ENCODE results near the gene GNL2.
"Not testable (repeated sequence)": the region's sequence is repeated elsewhere in the genome, so short reads cannot be mapped to it uniquely, and the experiment has no call there.

Gene GNL2

DNA sequence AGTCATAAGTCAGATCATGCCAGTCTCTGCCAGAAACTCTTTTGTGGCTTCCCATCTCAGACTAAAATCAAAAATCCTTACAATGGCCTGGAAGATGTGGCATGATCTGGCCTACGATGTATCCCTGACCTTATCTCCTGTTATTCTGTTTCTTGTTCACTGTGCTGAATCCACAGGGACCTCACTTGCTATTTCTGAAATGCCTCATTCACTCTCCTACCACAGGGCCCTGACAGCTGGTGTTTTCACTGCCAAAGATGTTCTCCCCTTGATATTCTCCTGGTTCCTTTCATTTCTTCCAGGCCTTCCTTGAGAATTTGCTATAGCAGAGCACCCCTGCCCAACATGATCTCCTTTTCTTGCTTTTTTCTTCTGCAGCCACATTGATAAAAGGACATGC lies 37.3 kb downstream of the GNL2 start:
- DNase-seq, result no peak

GRCh38 chr1:37557402-37557801 lies 38.3 kb downstream of the GNL2 start:
- no peak for DNase-seq

- DNase-seq, result no peak
These were observed 39.0 kb downstream of the GNL2 start, which contains the start of gene DNALI1 for GRCh38 chr1:37556712-37557196. DNALI1 (plus strand) TSS chr1:37556940; CDS start chr1:37556995, 55 bp downstream.

- DNase-seq, result peak; percentile 81
These were observed 41.6 kb downstream of the GNL2 start, which contains the start of gene SNIP1 for GRCh38 chr1:37553927-37554808. SNIP1 (minus strand) TSS chr1:37554293; CDS start chr1:37554229, 64 bp downstream.

DNA sequence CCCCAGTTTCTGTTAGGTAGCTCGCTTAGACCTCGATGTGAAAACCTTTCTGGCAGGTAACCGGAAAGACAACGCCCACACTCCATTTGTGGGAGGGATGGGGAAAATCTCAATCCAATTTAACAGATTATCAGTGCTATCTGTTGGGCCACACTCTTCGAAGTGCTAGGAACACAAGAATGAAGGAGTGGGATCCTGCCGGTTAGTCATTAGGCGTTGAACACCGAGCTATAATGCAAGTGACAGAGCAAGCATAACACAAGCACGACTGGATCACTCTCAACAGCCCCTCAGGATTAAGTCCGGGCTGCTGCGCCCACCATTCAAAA lies 42.2 kb downstream of the GNL2 start:
- no peak for DNase-seq

- DNase-seq, result no peak
These were observed 46.4 kb downstream of the GNL2 start for GRCh38 chr1:37549341-37549740.

- no peak for DNase-seq
These were observed 50.7 kb downstream of the GNL2 start for GRCh38 chr1:37545019-37545418.

GRCh38 chr1:37544530-37544929 lies 51.2 kb downstream of the GNL2 start:
- DNase-seq, result no peak

GRCh38 chr1:37540036-37540785 lies 55.5 kb downstream of the GNL2 start:
- no peak for DNase-seq

GRCh38 chr1:37539154-37539553 lies 56.6 kb downstream of the GNL2 start:
- DNase-seq, result not testable (repeated sequence)

- no peak for DNase-seq
These were observed 58.4 kb downstream of the GNL2 start for GRCh38 chr1:37537378-37537777.

DNA sequence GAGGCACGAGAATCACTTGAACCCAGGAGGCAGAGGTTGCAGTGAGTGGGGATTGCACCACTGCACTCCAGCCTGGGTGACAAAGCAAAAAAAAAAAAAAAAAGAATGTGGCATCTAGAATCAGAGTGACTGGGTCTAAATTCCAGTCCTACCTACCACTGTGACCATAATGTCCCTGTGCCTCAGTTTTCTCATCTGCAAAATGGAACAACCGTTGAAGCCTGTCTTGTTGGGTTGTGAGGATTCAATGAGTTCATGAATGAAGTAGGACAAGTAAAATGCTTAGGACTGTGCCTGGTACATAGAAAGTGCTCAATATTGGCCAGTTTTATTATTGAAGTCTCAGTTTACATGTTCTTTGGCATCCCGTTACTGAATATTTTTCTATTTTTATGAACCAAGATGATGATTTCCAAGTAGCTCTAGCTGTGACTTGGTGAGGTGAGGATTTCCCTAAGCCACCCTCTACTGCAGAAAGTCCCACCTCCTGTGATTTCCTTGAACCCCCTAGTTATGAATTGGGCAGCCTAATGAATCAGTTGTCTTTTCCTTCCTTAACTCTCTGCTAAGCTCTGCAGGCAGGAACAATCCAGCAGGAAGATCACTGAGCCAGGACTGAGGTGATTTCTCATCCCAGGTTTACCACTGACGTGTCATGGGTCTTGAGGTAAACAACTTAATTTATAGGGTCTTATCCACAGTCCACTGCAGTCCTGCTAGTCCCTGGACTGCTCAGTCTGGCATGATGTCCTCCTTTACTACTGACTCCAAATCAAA lies 62.2 kb downstream of the GNL2 start:
- no peak for DNase-seq

DNA sequence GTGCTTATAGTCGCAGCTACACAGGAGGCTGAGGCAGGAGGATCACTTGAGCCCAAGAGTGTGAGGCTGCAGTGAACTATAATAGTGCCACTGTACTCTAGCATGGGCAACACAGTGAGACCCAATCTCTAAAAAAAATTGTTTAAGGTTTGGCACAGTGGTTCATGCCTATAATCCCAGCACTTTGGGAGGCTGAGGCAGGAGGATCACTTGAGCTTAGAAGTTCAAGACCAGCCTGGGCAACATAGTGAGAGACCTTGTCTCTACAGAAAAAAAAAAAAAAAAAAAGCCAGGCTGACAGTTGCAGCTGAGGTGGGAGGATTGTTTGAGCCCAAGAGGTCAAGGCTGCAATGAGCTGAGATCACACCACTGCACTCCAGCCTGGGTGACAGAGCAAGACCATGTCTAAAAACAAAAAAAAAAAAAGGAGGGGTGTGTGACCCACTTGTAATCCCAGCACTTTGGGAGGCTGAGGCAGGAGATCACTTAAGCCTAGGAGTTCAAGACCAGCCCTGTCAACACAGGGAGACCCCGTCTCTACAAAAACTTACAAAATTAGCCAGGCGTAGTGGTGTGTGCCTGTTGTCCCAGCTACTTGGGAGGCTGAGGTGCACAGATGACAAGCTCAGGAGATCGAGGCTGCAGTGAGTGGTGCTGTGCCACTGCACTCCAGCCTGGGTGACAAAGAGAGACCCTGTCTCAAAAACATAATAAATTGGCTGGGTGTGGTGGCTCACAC lies 63.1 kb downstream of the GNL2 start:
- DNase-seq, result not testable (repeated sequence)

DNA sequence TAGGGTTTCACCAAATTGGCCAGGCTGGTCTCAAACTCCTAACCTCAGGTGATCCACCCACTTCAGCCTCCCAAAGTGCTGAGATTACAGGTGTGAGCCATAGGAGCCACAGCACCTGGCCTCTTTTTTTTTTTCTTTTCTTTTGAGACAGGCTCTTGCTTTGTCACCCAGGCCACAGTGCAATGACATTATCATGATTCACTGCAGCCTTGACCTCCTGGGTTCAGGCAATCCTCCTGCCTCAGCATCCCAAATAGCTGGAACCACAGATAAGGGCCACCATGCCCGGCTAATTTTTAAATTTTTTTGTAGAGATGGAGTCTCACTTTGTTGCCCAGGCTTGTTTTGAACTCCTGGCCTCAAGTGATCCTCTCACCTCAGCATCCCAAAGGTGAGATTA lies 65.8 kb downstream of the GNL2 start:
- not testable (repeated sequence) for DNase-seq

DNA sequence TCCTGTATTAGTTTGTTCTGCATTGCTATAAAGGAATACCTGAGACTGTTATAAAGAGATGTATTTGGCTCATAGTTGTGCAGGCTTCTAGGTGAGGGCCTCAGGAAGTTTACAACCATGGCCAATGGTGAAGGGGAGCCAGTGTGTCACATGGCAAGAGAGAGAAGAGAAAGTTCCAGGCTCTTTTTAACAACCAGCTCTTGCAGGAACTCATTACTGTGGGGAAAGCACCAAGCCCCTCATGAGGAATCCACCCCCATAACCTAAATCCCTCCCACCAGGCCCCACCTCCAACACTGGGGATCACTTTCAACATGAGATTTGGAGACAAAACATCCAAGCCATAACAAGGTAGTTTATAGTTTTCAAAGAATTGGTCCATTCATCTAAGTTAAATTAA lies 76.1 kb downstream of the GNL2 start:
- no peak for DNase-seq

GRCh38 chr1:37518929-37519328 lies 76.8 kb downstream of the GNL2 start:
- DNase-seq, result not testable (repeated sequence)

- not testable (repeated sequence) for DNase-seq
These were observed 77.5 kb downstream of the GNL2 start for GRCh38 chr1:37518241-37518640.

DNA sequence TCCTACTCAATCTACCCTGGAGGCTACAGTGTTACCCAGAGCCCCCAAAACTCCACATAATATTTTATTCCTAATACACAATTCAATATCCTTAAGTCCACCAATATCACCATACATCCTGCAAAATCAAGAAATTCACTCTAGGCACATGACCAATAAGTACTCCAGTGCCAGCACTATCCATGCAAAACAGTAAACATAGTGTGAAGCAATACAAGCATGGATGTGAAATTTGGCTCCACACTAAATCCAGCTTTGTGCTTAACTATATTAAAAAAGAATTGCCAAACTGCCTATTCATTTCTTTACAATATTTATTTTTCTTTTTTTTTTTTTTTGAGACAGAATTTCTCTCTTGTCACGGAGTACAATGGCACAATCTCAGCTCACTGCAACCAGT lies 78.2 kb downstream of the GNL2 start:
- DNase-seq, result no peak

All from KG1 (cell line).